ENCODE measurements around the gene PTPN1. TPM values are rescaled to one million over a fixed set of nuclear protein-coding genes. Genes with fewer than 3 reads are reported as not detected.

The PTPN1 gene
- polyA plus RNA-seq, 3 donors = 12.4 to 21.4 (median 19.1) TPM

DNA sequence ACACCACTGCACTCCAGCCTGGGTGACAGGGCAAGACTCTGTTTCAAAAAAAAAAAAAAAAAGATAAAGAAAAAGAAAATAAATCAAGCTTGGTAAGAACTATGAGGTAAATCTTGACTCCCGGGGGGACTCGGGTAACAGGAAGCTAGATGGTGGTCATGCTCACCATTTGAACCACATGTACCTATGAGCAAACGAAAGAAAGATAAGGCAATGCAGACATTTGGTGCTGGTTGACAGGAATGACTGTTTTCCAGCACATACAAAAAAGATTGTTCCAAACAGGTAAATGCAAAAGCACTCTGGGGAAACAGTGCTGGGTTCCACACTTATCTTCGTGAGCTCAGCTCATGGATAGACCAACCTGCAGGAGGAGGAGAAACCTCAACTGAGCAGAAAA lies 22.8 kb upstream of the PTPN1 start:
- Histone ChIP-seq H3K27me3 (ENCODE audit: control insufficient read depth in 2 of 2, insufficient read depth in 2 of 2, low read length in 2 of 2) (no peaks in the 10 kb centered on the region), H4K20me1 (ENCODE audit: insufficient read depth, low read length) (no peaks in the 10 kb centered on the region), H3K9ac (ENCODE audit: insufficient read depth, low read length, poor library complexity, severe bottlenecking) (no peak overlapping the region), H3K4me1 (ENCODE audit: control insufficient read depth in 1 of 2, insufficient read depth in 2 of 2, low read length in 2 of 2) (peaks cover 19 to 27% of the 10 kb centered on the region in 2 donors), H3K9me3 (replicated peaks in 1 of 2; ENCODE audit: control insufficient read depth in 1 of 2, insufficient read depth in 1 of 2, low read length in 2 of 2) (peaks cover 0 to 3% of the 10 kb centered on the region in 2 donors), H3K4me2 (replicated peaks; ENCODE audit: extremely low read depth, low read length, poor library complexity, severe bottlenecking) (no peak overlapping the region), H2AFZ (ENCODE audit: insufficient read depth, low read depth, low read length, poor library complexity, severe bottlenecking) (no peak overlapping the region), H3K36me3 (replicated peaks in 1 of 2; ENCODE audit: control insufficient read depth in 1 of 2, insufficient read depth in 2 of 2, low read length in 2 of 2) (no peaks in the 10 kb centered on the region), H3K4me3 (replicated peaks in 1 of 3; ENCODE audit: low read depth in 2 of 3, low read length in 3 of 3) (no peak overlapping the region), H3K27ac (ENCODE audit: low read depth in 1 of 2, low read length in 2 of 2) (no peak overlapping the region), H3K79me2 (ENCODE audit: insufficient read depth, low read length) (no peaks in the 10 kb centered on the region)
- H3K36me3 Mint-ChIP-seq = no peaks in the 10 kb centered on the region
- 38% methylated on average over 3 of the region's 4 CpGs for WGBS (ENCODE audit: insufficient coverage)
- no peak for DNase-seq
- H3K4me3 Mint-ChIP-seq = no peak overlapping the region
- TF ChIP-seq, protein P1, sequence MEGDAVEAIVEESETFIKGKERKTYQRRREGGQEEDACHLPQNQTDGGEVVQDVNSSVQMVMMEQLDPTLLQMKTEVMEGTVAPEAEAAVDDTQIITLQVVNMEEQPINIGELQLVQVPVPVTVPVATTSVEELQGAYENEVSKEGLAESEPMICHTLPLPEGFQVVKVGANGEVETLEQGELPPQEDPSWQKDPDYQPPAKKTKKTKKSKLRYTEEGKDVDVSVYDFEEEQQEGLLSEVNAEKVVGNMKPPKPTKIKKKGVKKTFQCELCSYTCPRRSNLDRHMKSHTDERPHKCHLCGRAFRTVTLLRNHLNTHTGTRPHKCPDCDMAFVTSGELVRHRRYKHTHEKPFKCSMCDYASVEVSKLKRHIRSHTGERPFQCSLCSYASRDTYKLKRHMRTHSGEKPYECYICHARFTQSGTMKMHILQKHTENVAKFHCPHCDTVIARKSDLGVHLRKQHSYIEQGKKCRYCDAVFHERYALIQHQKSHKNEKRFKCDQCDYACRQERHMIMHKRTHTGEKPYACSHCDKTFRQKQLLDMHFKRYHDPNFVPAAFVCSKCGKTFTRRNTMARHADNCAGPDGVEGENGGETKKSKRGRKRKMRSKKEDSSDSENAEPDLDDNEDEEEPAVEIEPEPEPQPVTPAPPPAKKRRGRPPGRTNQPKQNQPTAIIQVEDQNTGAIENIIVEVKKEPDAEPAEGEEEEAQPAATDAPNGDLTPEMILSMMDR (IDR thresholded peaks at IDR 0.05) = no peak
- H3K4me1 Mint-ChIP-seq = peaks cover 28% of the 10 kb centered on the region
- H3K9me3 Mint-ChIP-seq = peaks cover 0 to 4% (median 1%) of the 10 kb centered on the region in 7 donors
- peaks cover 0 to 3% (median under 1%) of the 10 kb centered on the region in 3 donors for H3K27me3 Mint-ChIP-seq (ENCODE audit: low read depth in 3 of 3)
- peak overlapping the region in 1 of 7 donors; percentile 35 for H3K27ac Mint-ChIP-seq
- intact Hi-C loops (cut with micrococcal nuclease) = no loop called here

DNA sequence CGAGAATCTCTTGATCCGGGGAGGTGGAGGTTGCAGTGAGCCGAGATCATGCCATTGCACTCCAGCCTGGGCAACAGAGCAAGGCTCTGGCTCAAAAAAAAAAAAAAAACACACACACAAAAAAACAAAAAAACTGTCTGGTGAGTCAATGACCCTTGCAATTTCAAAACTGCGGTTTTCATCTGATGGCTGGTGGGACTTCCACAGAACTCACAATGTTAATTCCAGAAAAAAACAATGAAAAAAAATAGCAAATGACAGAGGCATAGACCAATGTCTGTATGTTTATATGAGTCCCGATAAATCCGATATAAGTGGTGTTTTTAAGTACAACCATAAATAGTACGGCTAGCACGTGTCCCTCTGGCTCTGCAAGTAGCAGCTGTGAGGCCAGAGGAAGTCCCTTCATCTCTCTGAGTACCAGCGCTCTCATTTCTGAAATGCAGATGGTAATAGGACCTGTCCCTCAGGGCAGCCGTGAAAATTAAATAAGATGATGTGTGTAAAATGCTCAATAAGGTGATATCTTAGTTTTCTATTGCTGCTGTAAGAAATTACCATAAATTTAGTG lies 21.9 kb upstream of the PTPN1 start:
- H3K27me3 ChIP-seq (ENCODE audit: control insufficient read depth in 2 of 2, insufficient read depth in 2 of 2, low read length in 2 of 2) = no peaks in the 10 kb centered on the region
- H4K20me1 ChIP-seq (ENCODE audit: insufficient read depth, low read length) = no peaks in the 10 kb centered on the region
- TF ChIP-seq, protein P1 (IDR thresholded peaks at IDR 0.05) = no peak
- 85% methylated on average over 7 of the region's 10 CpGs for WGBS (ENCODE audit: insufficient coverage)
- no peak overlapping the region for H3K9ac ChIP-seq (ENCODE audit: insufficient read depth, low read length, poor library complexity, severe bottlenecking)
- peaks cover 19% of the 10 kb centered on the region for H3K4me1 Mint-ChIP-seq
- DNase-seq = no peak
- no peak overlapping the region for H3K4me3 Mint-ChIP-seq
- no peak overlapping the region for H2AFZ ChIP-seq (ENCODE audit: insufficient read depth, low read depth, low read length, poor library complexity, severe bottlenecking)
- no peaks in the 10 kb centered on the region for H3K79me2 ChIP-seq (ENCODE audit: insufficient read depth, low read length)
- intact Hi-C loops (cut with micrococcal nuclease) = no loop called here
- no peaks in the 10 kb centered on the region for H3K36me3 ChIP-seq (replicated peaks in 1 of 2; ENCODE audit: control insufficient read depth in 1 of 2, insufficient read depth in 2 of 2, low read length in 2 of 2)
- H3K27ac Mint-ChIP-seq = no peak overlapping the region
- peaks cover 0 to 4% (median 1%) of the 10 kb centered on the region in 7 donors for H3K9me3 Mint-ChIP-seq
- peaks cover 13 to 20% of the 10 kb centered on the region in 2 donors for H3K4me1 ChIP-seq (ENCODE audit: control insufficient read depth in 1 of 2, insufficient read depth in 2 of 2, low read length in 2 of 2)
- H3K4me3 ChIP-seq (replicated peaks in 1 of 3; ENCODE audit: low read depth in 2 of 3, low read length in 3 of 3) = no peak overlapping the region
- H3K27me3 Mint-ChIP-seq (ENCODE audit: low read depth in 3 of 3) = peaks cover 0 to 5% (median 4%) of the 10 kb centered on the region in 3 donors
- no peaks in the 10 kb centered on the region for H3K36me3 Mint-ChIP-seq
- no peak overlapping the region for H3K4me2 ChIP-seq (replicated peaks; ENCODE audit: extremely low read depth, low read length, poor library complexity, severe bottlenecking)
- H3K27ac ChIP-seq (ENCODE audit: low read depth in 1 of 2, low read length in 2 of 2) = no peak overlapping the region
- H3K9me3 ChIP-seq (replicated peaks in 1 of 2; ENCODE audit: control insufficient read depth in 1 of 2, insufficient read depth in 1 of 2, low read length in 2 of 2) = peaks cover 0 to 3% of the 10 kb centered on the region in 2 donors
